ENCODE measurements around the gene DLX1.

DLX1 gene

GRCh38 chr2:172091761-172092566 lies 6.7 kb downstream of the DLX1 start:
- DNase-seq (ENCODE audit: low read depth): no peak
- H3K4me3 ChIP-seq (ENCODE audit: low read length): no peak overlapping the region
- TF ChIP-seq, protein P1, sequence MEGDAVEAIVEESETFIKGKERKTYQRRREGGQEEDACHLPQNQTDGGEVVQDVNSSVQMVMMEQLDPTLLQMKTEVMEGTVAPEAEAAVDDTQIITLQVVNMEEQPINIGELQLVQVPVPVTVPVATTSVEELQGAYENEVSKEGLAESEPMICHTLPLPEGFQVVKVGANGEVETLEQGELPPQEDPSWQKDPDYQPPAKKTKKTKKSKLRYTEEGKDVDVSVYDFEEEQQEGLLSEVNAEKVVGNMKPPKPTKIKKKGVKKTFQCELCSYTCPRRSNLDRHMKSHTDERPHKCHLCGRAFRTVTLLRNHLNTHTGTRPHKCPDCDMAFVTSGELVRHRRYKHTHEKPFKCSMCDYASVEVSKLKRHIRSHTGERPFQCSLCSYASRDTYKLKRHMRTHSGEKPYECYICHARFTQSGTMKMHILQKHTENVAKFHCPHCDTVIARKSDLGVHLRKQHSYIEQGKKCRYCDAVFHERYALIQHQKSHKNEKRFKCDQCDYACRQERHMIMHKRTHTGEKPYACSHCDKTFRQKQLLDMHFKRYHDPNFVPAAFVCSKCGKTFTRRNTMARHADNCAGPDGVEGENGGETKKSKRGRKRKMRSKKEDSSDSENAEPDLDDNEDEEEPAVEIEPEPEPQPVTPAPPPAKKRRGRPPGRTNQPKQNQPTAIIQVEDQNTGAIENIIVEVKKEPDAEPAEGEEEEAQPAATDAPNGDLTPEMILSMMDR (IDR thresholded peaks at IDR 0.05; ENCODE audit: insufficient read depth, low read depth, low read length, missing control alignments): no peak

DNA sequence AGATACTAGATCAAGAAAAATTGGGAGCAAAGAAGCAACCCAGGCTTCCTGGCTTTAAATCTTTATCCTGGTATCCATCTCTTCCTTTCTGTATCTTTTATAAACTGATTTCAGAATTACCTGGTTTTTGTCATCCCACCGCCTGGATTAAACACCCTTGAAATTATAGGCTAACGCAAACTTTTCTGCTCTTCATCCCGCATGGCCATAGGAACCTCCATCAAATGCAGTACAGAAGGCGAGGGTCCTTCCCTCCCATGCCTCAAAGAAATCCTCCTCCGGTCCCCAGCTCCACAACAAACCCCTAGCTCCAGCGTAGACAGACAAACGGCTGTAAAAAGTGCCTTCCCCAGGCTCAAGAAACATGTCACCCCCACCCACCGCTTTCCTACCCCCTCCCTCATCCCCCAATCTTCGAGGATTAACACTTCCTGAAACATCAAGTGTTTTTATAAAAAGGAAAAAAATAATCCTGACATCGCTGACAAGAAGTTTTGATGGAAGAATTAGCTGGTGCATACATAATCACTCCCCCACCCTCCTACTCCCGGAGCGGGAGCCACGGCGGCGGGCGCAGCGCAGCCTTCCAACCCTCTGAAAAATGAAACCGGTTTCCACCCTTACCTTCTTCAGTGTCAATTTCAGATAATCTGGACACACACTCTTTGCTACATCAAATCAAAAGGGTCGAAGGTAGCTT lies 7.6 kb downstream of the DLX1 start:
- TF ChIP-seq, protein P1 (IDR thresholded peaks at IDR 0.05; ENCODE audit: insufficient read depth, low read depth, low read length, missing control alignments): no peak
- no peak overlapping the region for H3K4me3 ChIP-seq (ENCODE audit: low read length)
- DNase-seq (ENCODE audit: low read depth): no peak

GRCh38 chr2:172093416-172094293 lies 8.3 kb downstream of the DLX1 start:
- H3K4me3 ChIP-seq (ENCODE audit: low read length): no peak overlapping the region
- TF ChIP-seq, protein P1 (IDR thresholded peaks at IDR 0.05; ENCODE audit: insufficient read depth, low read depth, low read length, missing control alignments): no peak
- no peak for DNase-seq (ENCODE audit: low read depth)

DNA sequence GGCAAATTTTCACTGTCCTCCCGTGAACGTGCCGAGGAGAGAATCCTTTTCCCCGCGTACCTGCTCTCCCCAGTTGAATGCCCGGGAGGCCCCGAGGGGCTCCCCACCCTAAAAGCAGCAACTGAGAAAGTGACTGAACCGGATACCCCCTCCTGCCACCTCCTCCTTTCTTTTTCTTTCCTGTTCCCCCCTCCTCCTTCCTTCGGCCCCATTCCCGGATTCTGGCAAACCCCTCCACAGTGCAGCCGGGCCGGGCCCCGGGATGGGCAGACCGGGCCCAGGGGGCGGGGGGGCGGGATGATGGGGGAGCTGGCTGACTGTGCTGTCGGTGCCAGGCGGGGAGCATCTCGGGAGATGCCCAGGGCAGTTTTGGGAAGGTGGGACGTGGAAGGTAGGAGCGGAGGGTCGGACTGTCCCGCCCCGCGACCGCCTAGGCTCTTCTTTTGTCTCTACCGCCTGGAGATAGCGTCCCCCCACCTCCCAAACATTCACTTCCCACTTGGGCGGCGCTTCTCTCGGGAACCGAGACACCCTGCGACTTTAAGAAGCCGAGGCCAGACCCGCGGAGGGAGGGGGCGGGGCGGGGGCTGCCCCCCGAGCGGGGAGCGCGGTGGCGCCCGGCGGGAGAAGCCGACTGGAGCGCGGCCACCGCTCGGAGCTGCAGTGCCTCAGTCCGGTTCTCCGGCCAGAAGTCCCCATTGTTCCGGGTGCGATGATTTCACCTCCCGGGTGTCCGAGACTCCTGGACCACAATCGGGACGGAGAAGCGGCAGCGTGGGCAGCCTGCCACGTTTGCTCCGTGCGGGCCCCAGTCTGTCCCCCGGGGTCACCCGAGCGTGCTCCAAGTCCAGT lies 9.2 kb downstream of the DLX1 start:
- DNase-seq (ENCODE audit: low read depth): no peak
- TF ChIP-seq, protein P1 (IDR thresholded peaks at IDR 0.05; ENCODE audit: insufficient read depth, low read depth, low read length, missing control alignments): no peak
- H3K4me3 ChIP-seq (ENCODE audit: low read length): peak overlapping the region; percentile 50

DNA sequence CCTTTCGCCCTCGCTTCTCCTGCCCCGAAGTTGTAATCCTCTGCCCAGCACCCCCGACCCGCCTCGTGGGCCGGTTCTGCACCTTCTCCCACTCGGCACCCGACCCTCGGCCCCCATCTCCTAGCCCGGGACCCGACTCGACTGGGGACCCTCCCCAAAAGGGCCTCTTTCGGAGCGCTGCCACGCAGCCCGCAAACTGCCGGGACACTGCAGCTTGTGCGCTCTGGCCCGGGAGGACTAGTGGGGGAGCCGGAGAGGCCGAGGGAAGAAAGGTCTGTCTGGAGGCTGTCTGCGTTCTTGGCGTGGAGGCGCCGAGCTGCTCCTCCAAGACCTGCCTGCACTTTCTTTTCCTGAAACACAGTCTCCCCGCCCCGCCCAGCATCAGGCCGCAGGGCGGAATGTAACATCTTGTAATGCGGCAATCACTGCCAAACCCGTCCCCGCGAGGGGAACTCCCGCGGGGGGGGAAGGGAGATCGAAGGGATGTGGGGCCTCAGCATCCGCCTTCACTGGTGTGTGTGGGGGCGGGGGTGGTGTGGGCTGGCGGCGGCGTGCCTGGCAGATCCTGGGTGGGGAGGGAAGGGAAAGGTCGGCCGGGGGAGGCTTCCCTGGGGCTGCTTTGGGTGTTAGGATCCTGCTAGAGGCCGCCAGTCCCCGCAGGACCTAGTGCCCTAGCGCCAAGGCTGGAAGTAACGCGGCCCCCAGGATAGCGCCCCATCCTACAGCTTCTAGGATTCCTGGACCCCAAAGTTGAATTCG lies 10.0 kb downstream of the DLX1 start:
- H3K4me3 ChIP-seq (ENCODE audit: low read length): peak overlapping the region; percentile 50
- TF ChIP-seq, protein P1 (IDR thresholded peaks at IDR 0.05; ENCODE audit: insufficient read depth, low read depth, low read length, missing control alignments): no peak
- peak; percentile 91 for DNase-seq (ENCODE audit: low read depth)
